HG03342 (cell line): ENCODE results near the gene GDF7.

Source experiments
- ATAC-seq: cut with Tn5 transposase; IDR thresholded peaks from one replicate; pipeline ENCODE4 v1.9.1; 2021; ENCODE audit warnings: mild to moderate bottlenecking, moderate library complexity; ENCODE audit not compliant: unreplicated experiment

The GDF7 gene

DNA sequence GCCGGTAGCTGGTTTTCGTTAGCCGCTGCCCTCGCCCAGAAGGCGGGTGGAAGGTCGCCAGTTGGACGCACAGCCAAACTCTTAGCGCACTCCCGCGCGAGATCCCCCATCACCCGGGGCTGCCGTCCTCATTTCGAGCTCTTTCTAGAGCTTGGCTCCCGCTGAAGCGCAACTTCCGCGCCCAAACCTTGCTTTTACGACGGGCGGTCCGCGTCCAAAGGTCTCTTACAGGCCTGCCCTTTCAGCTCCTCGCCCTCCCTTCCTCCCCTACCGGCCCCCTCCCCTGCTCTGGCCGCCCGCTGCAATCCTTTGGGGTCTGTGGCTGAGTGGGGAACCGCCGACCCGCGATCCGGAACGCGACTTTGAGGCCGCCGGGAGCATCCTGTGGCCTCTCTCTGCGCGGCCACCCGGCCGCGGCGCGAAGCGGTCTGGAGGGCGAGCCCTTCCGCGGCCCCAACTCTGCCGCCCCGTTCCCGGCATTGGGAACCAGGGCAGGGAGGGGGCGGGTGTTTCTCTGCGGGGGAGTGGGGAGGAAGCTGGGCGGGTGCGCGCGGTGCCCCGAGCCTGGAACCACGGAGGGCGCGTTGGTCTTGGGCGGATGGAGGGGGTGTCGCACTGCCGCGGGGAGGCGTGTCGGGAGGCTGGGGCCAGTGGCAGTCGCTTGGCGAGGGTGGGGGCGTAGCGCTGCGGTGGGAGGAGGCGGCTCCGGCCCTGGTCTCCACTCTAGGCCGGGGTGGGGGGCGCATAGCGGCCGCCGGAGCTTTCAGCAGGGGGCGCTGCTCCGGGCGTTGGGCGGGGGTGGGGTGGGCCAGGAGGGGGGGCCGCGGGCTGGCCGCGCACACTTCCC, at the start of gene GDF7:
Gene GDF7 (plus strand): TSS at position 841 of the 847 bp plus-strand sequence. CDS start 96 bp downstream, outside the sequence.
- no peak for ATAC-seq

DNA sequence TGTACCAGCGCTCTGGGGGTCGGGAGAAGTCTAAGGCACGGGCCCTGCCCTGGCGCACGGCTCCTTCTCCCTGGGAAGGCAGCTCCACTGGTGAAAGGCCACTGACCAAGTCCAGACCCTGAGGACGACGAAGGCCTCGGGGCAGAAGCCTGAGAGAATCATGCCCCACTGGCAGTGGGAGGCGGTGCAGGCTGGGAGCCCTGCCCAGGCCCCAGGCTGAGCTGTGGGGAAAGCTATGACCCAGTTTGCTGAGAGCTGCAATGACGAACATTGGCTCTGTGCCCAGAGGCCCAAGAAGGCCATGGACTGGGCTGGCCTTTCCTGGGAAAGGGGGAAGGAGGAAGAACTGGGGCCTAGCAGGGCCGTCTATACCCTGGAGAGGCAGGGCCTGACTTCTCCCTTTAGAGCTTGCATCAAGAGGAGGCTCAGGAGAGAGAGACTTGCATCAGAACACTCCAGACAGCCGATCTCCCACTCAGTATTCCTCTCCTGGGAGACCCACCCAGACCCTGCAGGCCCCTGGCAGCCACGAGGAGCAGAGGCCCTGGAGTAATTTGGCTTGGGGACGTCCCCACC, 49.0 kb upstream of the GDF7 start:
- no peak for ATAC-seq

DNA sequence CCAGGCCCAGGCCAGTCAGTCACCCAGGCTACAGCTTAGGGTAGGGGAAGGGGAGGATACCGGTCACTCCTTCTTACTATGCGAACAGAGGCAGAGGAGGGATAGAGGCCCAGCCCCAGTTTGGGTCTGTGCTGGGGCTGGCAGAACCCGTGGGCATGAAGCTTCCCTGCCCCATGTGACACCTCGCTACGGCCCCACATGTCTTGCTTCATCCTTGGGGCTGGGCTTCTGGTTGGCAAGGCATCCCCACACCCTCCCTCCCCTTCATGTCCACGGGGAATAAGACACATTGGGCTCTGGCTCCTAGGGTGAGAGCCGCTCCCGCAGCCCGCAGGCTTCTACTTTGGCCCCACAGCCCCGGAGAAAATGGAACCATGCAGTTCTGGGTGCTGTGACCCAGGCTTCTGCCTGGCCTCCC, 48.5 kb upstream of the GDF7 start:
- no peak for ATAC-seq

DNA sequence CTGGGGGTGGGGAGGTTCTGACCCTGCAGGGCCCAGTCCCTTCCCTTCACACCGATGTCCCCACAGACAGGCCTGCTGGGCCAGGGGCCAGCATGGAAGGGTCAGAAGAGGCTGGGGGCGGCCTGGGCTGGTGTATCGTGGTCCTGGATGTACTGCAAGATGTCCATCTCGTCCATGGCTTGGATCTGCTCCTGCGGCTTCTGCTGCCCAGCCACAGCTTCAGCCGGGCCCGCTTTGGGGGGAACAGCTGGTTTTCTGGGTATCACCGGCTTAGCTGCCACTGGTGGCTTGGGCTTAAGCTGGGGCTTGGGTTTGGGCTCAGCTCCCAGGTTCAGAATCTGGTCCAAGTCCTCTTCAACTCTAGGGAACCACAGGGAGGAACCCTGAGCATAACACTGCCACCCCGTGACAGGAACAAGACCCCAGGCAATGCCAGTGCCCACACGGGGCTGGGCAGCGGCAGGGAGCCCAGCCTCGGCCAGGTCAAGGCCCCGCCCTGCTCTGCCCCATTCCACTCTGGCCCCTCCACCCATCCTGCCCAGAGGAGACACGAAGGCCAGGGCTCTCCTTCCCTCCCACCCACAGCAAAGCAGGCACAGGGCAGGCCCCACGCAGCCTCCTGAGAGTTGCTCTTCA, 47.9 kb upstream of the GDF7 start:
- no peak for ATAC-seq

DNA sequence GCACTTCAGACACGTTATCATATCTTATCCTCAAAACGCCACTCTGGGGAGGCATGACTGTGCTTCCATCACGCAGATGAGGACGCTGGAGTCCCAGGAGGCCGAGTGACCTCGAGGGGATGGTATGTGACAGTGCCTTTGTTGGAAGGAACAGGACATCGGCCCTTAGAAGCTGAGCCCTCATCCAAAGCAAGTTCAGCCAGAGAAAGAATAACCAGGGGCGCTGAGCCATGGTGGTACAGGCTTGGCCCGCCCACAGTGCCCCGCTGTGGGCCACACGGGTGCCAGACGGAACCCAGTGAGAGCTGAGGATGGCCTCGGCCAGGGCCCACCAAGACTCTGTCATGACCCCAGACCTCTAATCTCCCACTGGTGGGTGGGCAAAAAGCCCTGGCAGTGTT, 47.3 kb upstream of the GDF7 start:
- ATAC-seq, result no peak

DNA sequence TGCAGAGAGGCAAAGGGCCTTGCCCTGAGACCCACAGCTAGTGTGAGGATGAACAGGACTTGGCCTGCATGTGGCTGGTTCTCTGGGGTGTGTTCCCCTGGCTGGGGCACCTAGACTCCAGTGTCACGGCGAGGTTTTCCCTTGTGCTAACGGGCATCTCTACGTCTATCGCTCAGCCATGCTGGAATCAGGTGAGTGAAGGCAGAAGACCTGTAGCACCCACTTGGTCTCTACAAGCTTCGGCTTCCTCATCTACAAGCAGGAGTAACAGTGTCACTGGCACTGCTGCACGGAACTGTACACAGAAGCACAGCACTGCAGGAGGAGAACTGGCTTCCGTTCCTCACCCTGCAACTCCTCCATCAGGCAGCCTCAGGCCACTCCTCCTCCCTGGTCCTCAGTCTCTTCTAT, 46.7 kb upstream of the GDF7 start:
- ATAC-seq, result no peak

DNA sequence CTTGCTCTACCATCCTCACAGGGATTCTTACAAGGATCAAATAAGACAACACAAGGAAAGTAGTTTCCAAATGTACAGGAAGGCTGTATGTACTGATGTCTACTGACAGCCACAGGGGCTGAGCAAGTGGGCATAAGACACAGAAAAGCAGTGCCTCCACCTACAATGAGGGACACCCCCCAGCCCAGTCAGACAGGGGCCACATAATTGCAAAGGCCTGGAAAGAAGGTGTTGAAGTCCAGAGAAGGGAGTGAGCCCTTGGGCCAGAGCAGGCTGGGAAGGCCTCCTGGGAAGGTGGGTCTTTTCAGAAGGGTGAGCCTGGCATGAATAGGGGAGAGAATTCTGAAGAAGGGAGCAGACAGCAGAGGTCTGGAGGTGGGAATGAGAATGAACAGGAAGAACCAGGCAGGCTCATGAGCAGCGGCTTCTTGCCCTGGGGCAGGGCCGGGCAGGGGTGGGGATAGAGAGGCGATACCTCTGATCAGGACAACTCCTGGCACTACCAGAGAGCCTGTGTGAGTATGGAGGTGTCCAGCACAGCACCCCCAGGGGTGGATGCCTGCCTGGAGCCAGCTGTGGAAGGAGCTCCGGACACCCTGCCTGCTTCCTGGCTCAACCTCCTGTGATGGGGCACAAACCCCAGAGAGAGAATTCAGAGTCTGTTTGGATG, 46.1 kb upstream of the GDF7 start:
- ATAC-seq, result no peak

DNA sequence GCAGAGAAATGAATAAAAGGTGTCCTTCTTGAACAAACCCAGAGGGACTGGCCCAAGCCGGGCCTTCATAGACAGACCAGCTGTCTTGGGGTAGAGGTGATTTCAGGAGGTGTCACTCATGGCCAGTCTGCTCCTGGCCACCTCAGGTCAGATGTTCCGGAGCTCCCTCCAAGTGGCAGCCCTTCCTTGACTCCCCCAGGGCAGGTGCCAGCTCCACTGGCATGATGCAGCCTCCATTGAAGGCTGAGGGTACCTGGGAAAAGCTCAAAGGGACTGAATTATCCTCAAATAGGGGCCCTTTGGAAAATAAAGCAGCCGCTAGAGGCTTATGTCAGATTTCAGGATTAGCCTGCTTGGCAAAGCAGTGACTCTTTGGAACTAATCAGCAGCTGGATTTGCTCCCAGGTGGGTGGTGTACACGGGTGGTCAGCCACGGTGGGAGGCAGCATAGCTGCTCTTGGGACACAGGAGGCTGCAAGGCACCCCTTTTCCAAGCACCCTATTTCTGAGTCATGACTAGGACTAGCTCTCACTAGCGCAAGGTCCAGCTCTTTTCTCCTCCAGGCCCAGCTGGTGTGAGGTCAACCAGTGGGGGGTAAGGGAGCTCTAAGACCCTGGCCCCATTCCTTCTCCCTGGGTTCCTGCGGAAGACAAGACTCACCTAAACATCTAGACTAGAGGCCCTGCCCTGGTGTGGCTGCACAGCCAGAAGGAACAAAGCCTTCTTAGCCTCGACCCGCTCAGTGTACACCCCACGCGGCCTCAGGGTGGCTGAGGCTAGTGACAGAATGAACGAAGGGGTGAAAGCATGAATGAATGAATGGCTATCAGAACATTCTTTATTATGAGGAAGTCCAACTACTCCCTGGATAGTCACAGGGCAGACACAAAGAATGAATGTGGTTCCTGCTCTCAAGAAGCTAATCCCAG, 45.3 kb upstream of the GDF7 start:
- no peak for ATAC-seq

DNA sequence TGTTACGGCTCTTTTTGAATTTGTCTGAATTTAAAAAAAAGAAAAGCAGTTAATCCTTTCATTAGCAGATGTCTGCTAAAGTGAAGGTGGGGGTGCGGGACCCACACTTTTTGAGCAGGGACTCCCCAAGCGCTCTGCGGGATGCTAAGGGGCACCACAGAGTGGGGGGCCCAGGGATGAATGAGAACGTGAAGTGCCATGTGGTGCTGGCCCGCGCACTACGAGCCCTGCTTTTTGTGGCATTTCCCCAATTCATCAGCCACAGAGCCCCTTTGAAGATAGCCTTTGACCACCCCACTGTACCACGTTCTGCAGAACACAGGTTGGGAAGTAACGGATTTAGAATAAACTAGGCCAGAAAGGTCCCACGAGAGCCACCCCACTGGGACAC, 44.7 kb upstream of the GDF7 start:
- no peak for ATAC-seq

DNA sequence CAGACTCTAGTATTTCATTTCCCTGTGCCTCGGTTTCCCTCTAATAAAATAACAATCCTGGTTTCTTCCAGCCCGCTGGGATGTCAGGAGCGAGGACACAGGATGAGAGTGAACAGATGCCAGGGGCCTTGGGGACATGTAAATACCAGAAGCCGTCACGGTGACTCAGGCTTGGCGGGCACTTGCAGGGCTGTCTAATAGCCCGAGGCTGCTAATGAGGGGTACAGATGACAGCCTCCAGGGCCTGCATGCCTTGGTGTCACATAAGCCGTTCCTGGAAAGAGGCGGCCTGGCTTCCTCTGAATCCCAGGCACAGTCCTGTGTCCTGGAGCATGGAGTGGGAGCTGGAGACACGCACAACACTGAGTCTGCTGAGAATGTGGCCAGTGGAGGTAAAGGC, 44.2 kb upstream of the GDF7 start:
- ATAC-seq, result no peak

DNA sequence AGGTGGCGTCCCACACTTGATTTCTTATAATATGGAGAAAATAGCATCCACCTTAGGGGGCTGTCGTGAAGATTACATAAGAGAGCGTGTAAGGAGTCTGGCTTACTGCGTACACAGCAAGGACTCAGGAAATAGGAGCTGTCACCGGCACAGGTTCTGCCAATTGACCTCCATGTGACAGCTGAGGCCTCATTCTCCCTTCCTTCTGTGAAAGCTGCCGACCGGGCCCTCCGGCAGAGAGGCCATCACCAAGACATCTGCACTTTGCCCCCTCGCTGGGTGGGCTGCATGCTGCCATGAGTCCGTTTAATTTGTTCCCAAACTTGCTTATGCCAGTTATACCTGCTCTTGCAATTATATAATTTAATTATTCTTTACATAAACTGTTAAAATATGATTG, 43.7 kb upstream of the GDF7 start:
- ATAC-seq, result no peak

DNA sequence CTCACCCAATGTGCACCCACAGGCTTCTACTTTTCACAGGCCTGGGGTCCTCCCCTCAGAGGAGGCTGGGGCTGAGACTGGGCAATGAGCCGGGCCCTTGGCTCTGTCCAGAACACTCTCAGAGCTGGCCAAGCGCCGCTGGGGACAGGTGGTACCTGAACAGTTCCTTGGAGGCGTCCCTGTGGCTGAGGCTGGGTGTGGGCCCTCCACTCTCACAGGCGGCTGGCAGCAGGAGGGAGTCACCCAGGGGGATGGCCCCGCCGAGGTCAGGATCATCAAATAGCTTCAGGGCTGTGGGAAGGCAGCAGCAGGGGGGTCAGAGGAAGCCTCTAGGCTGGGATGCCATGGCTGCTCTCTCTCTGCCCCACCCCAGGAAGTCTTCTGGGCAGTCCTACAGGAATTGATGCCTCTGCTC, 43.2 kb upstream of the GDF7 start:
- ATAC-seq, result no peak

DNA sequence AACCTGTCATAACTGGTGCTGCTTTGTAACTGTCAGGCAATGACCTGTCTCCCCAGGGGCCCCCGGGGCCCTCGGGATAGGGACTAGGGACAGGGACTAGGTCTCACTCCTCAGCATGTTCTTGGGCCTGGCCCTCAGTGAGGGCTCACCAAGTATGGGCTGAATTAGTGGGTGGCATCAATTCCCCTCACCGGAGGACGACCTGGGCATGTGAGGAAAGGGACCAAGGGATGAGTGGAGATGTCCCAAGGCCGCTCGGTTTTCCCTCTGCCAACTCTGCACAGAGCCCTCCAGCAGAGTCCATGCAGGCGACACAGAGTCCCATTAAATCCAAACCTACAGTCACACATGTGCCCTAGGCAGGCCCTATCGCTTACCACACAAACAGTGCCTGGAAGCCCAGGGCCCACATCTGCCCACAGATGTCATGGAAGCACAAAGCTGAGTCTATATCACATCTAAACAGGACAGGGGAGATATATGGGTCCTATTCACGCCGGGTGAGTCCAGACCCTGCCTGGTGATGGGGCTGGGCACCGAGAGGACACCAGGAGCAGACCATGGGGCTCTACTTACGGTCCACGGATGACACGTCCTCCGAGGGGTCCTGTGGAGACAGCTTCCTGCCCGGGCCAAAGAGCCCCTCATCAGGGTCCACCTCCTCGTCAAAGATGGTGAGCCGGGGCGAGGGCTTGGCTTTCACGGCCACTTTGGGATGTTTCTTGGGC, 42.6 kb upstream of the GDF7 start:
- no peak for ATAC-seq

DNA sequence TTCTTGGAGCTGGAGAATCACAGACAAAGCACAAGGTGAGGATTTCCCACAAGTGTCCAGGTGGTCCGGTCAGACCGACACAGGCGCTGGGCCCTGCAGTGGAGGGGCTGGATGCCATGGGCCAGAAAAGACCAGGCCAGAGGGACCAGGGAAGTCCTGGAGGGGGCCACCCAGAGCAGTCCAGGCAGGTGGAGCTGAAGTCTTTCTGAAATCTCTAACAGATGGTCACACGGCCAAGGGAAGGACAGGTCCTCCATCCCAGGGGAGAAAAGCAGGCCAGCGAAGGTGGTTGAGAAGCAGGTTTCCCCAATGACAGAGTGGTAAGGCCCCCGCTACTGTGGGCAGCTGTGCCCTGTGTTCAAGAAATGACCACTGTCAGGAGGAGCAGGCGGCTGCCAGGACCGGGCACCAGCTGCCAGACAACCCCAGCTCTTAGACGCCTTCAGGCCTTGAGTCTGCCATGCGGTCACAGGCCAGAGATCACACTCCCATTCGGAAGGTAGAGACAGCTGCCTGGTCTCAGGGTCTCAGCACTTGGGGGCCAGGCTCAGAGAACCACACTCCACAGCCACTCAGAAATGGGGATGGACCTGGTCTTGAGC, 42.0 kb upstream of the GDF7 start:
- ATAC-seq, result no peak

DNA sequence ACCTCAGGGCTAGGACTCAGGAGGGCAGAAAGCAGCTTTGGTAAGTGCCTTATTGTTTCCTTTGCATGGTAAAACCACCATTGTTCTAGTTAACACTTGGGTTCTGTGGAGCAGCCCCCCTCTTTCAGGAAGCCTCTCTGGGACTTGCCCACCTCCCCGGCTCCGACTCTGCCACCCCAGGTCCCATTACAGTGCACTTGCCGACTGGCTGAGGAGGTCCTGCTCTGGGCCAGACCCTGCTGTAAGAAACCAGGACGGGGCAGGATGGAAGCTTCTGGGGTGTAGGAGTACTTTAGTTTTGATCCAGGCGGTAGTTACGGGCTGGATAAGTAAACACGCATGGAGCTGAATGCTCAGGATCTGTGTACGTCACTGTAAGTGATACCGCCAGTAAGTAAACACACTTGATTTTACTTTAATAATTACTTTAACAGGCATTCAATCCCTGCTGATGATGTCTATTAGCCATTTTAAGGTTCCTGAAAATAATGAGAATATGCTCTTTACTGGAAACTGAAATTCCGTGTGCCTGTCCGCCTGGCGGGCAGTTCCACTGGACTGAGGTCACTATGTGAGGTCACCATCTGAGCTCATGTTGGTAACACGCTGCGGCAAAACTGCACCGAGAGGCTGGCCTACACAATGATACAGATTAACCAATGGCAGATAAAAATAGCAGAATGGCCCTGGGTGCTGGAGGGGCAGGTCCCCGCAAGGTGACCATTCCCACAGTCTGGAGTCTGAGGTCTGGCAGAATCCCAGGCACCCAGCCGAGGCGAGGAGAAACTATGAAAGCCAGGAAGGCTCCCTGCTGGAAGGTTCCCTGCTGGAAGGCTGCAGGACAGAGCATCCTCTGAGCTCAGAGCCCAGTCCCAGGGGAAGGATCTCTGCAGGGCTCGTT, 41.2 kb upstream of the GDF7 start:
- no peak for ATAC-seq

DNA sequence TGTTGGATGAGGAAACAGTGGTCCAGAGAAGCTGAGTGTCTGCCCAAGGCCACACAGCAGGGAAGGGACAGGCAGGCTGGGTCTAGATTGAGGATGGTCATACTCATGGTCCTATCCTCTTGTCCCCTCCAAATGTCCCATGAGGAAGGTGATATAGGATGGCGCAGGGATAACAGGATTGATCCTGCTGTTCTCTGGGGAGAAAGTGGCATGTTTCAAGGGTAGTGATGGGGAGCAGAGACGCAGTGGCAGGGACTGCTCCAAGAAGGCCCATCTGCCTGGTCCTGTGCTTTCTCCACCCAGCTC, 40.6 kb upstream of the GDF7 start:
- no peak for ATAC-seq

DNA sequence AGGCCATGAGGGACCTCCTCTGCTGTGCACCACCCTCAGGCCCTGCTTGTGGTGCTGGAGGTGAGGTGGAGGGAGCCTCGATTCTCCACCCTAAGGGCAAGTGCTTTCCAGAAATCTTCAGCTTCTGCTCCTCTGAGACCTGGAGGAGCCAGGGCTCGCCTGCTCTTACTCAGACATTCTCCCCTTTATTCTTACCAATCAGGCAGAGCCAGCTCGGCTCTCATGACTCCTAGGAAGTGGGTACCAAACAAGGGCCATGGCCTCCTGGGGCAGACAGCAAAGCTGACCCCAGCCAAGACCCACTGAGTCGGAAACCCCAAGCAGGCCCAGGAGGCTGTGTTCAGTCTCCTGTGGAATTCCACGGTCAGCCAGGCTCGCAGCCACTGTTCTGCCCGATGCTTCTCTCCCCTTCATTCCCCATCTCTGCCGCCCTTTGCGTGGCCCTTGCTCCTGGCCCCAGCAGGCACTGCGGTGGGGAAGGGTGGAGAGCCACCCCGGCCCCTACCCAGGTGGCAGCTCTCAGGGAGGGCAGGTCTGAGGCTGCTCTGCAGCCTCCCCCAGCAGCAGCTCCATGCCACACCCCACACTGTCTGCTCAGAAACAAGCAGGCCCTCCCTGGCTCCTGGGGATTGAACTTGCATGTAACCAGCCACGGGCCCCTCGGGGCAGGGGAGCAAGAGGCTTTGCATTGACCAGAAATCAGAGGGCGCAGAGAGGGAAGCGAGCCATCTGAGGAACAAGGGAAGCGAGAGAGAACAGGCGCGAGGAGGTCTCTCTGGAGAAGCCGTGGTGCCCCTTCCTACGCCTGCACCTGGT, 40.0 kb upstream of the GDF7 start:
- ATAC-seq, result no peak
